T-helper 1 cell treated with Interleukin-12 subunit alpha and Interleukin-12 subunit beta and Interleukin-4 antibody, amounts not matched to agents 30 μg/mL and 1 μg/mL, for 36 hours (primary cell): ENCODE results near the gene ITIH5.

ENCODE experiments used
- H3K27ac Mint-ChIP-seq: one replicate; pipeline ENCODE4 v1.8.0; 2021; ENCODE audit warnings: mild to moderate bottlenecking, mixed read lengths
- H3K27me3 Mint-ChIP-seq: one replicate; pipeline ENCODE4 v1.8.0; 2021; ENCODE audit warnings: low read depth, mixed read lengths
- H3K36me3 Mint-ChIP-seq: one replicate; pipeline ENCODE4 v1.8.0; 2021; ENCODE audit warnings: low read depth, mixed read lengths
- H3K4me1 Mint-ChIP-seq: one replicate; pipeline ENCODE4 v1.8.0; 2021; ENCODE audit warnings: low read depth, mixed read lengths
- H3K4me3 Mint-ChIP-seq: one replicate; pipeline ENCODE4 v1.8.0; 2021; ENCODE audit warnings: mild to moderate bottlenecking, moderate library complexity, mixed read lengths
- H3K9me3 Mint-ChIP-seq: one replicate; pipeline ENCODE4 v1.8.0; 2021; ENCODE audit warnings: mixed read lengths

The ITIH5 gene

GRCh38 chr10:7626283-7626682 lies 40.5 kb downstream of the ITIH5 start:
- Mint-ChIP-seq H3K27me3 (peaks cover 10% of the 10 kb centered on the region), H3K4me1 (no peaks in the 10 kb centered on the region), H3K4me3 (no peak overlapping the region), H3K27ac (no peak overlapping the region), H3K9me3 (peaks cover 6% of the 10 kb centered on the region), H3K36me3 (no peaks in the 10 kb centered on the region)

GRCh38 chr10:7625836-7626235 lies 40.9 kb downstream of the ITIH5 start:
- no peak overlapping the region for H3K27ac Mint-ChIP-seq
- peaks cover 8% of the 10 kb centered on the region for H3K27me3 Mint-ChIP-seq
- no peaks in the 10 kb centered on the region for H3K36me3 Mint-ChIP-seq
- no peaks in the 10 kb centered on the region for H3K4me1 Mint-ChIP-seq
- H3K4me3 Mint-ChIP-seq: no peak overlapping the region
- peaks cover 6% of the 10 kb centered on the region for H3K9me3 Mint-ChIP-seq

- Mint-ChIP-seq H3K27me3 (peaks cover 6% of the 10 kb centered on the region), H3K4me3 (no peak overlapping the region), H3K27ac (no peak overlapping the region), H3K4me1 (no peaks in the 10 kb centered on the region), H3K36me3 (no peaks in the 10 kb centered on the region), H3K9me3 (peaks cover 6% of the 10 kb centered on the region)
These were observed 41.8 kb downstream of the ITIH5 start for GRCh38 chr10:7625009-7625408.

GRCh38 chr10:7622969-7623368 lies 43.8 kb downstream of the ITIH5 start:
- H3K27ac Mint-ChIP-seq: no peak overlapping the region
- H3K36me3 Mint-ChIP-seq: no peaks in the 10 kb centered on the region
- H3K4me3 Mint-ChIP-seq: no peak overlapping the region
- H3K4me1 Mint-ChIP-seq: no peaks in the 10 kb centered on the region
- no peaks in the 10 kb centered on the region for H3K9me3 Mint-ChIP-seq
- H3K27me3 Mint-ChIP-seq: peaks cover 6% of the 10 kb centered on the region

GRCh38 chr10:7618461-7618860 lies 48.3 kb downstream of the ITIH5 start:
- Mint-ChIP-seq H3K27ac (no peak overlapping the region), H3K4me3 (no peak overlapping the region)

GRCh38 chr10:7611909-7612308 lies 54.9 kb downstream of the ITIH5 start:
- Mint-ChIP-seq H3K36me3 (no peaks in the 10 kb centered on the region), H3K4me1 (no peaks in the 10 kb centered on the region), H3K4me3 (no peak overlapping the region), H3K9me3 (no peaks in the 10 kb centered on the region), H3K27ac (no peak overlapping the region), H3K27me3 (peaks cover 6% of the 10 kb centered on the region)

More at GRCh38 chr10:7618461-7618860, 48.3 kb downstream of the ITIH5 start:
- H3K36me3 Mint-ChIP-seq: no peaks in the 10 kb centered on the region
- no peaks in the 10 kb centered on the region for H3K4me1 Mint-ChIP-seq
- H3K9me3 Mint-ChIP-seq: no peaks in the 10 kb centered on the region
- H3K27me3 Mint-ChIP-seq: peaks cover 13% of the 10 kb centered on the region

GRCh38 chr10:7610651-7611389 lies 55.9 kb downstream of the ITIH5 start:
- Mint-ChIP-seq H3K27ac (no peak overlapping the region), H3K4me1 (no peaks in the 10 kb centered on the region), H3K4me3 (no peak overlapping the region), H3K9me3 (no peaks in the 10 kb centered on the region), H3K27me3 (peaks cover 6% of the 10 kb centered on the region), H3K36me3 (no peaks in the 10 kb centered on the region)

GRCh38 chr10:7610026-7610425 lies 56.7 kb downstream of the ITIH5 start:
- Mint-ChIP-seq H3K36me3 (no peaks in the 10 kb centered on the region), H3K4me3 (no peak overlapping the region), H3K27ac (no peak overlapping the region), H3K9me3 (no peaks in the 10 kb centered on the region), H3K27me3 (peaks cover 6% of the 10 kb centered on the region), H3K4me1 (no peaks in the 10 kb centered on the region)

GRCh38 chr10:7609556-7609955 lies 57.2 kb downstream of the ITIH5 start:
- H3K4me1 Mint-ChIP-seq: no peaks in the 10 kb centered on the region
- H3K4me3 Mint-ChIP-seq: no peak overlapping the region
- H3K9me3 Mint-ChIP-seq: no peaks in the 10 kb centered on the region
- H3K27me3 Mint-ChIP-seq: peaks cover 6% of the 10 kb centered on the region
- H3K27ac Mint-ChIP-seq: no peak overlapping the region
- no peaks in the 10 kb centered on the region for H3K36me3 Mint-ChIP-seq

- Mint-ChIP-seq H3K36me3 (no peaks in the 10 kb centered on the region), H3K9me3 (no peaks in the 10 kb centered on the region), H3K27me3 (peaks cover 3% of the 10 kb centered on the region), H3K27ac (no peak overlapping the region), H3K4me3 (no peak overlapping the region), H3K4me1 (no peaks in the 10 kb centered on the region)
These were observed 58.8 kb downstream of the ITIH5 start for GRCh38 chr10:7608001-7608400.

- no peaks in the 10 kb centered on the region for H3K9me3 Mint-ChIP-seq
- H3K4me3 Mint-ChIP-seq: no peak overlapping the region
- no peaks in the 10 kb centered on the region for H3K4me1 Mint-ChIP-seq
- peaks cover 3% of the 10 kb centered on the region for H3K27me3 Mint-ChIP-seq
- H3K36me3 Mint-ChIP-seq: no peaks in the 10 kb centered on the region
- H3K27ac Mint-ChIP-seq: no peak overlapping the region
These were observed 59.8 kb downstream of the ITIH5 start for GRCh38 chr10:7606951-7607404.

- H3K27me3 Mint-ChIP-seq: peaks cover 3% of the 10 kb centered on the region
- no peak overlapping the region for H3K4me3 Mint-ChIP-seq
- no peaks in the 10 kb centered on the region for H3K9me3 Mint-ChIP-seq
- no peaks in the 10 kb centered on the region for H3K36me3 Mint-ChIP-seq
- H3K27ac Mint-ChIP-seq: no peak overlapping the region
- H3K4me1 Mint-ChIP-seq: peaks cover 2% of the 10 kb centered on the region
These were observed 61.0 kb downstream of the ITIH5 start for GRCh38 chr10:7605565-7606295.

GRCh38 chr10:7601023-7601656 lies 65.6 kb downstream of the ITIH5 start:
- Mint-ChIP-seq H3K27me3 (peaks cover 11% of the 10 kb centered on the region), H3K9me3 (no peaks in the 10 kb centered on the region), H3K27ac (no peak overlapping the region), H3K4me1 (peaks cover 2% of the 10 kb centered on the region), H3K4me3 (no peak overlapping the region), H3K36me3 (no peaks in the 10 kb centered on the region)

GRCh38 chr10:7598771-7599170 lies 68.0 kb downstream of the ITIH5 start:
- H3K4me3 Mint-ChIP-seq: no peak overlapping the region
- peaks cover 2% of the 10 kb centered on the region for H3K4me1 Mint-ChIP-seq
- peaks cover 8% of the 10 kb centered on the region for H3K27me3 Mint-ChIP-seq
- H3K36me3 Mint-ChIP-seq: no peaks in the 10 kb centered on the region
- no peak overlapping the region for H3K27ac Mint-ChIP-seq
- H3K9me3 Mint-ChIP-seq: no peaks in the 10 kb centered on the region

- Mint-ChIP-seq H3K4me1 (peaks cover 2% of the 10 kb centered on the region), H3K27ac (no peak overlapping the region), H3K4me3 (no peak overlapping the region), H3K9me3 (no peaks in the 10 kb centered on the region), H3K27me3 (peaks cover 8% of the 10 kb centered on the region), H3K36me3 (no peaks in the 10 kb centered on the region)
These were observed 70.4 kb downstream of the ITIH5 start for GRCh38 chr10:7596356-7596755.
